Dedifferentiated amniotic fluid mesenchymal stem cell (primary cell): ENCODE data around the gene FRZB.
"Not testable (repeated sequence)": the region's sequence is repeated elsewhere in the genome, so short reads cannot be mapped to it uniquely, and the experiment has no call there.

Experiments used
- DNase-seq: peaks from one replicate; pipeline ENCODE4 v3.0.0-alpha.2; 2016; ENCODE audit errors: extremely low spot score

The FRZB gene

DNA sequence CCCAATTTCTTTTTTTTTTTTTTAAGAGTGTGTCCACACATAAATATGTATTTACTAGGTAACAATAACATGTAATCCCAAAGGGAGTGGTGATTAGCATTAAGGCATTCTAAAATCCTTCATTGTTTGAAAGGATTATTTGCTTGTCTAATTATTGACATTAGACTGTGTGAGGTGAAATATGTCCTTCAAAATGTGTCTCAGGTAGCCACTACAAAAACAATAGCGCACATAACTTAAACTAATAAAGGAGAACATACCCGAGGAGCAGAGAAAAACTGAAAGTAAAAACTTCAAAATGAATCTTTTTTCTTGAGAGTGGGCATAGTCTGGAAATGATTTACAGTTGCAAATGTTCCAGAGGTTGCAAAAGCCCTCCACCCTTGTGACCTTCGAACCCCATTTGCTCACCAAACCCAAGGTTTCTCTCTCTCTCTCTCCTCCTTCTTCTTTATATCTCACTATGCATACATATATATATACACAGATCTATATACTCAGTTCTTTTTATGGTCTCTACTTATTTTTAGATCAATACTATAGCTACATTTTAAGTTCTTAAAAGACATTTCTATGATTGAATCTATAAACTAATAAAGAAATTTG is 24.4 kb upstream of the FRZB start:
- no peak for DNase-seq

DNA sequence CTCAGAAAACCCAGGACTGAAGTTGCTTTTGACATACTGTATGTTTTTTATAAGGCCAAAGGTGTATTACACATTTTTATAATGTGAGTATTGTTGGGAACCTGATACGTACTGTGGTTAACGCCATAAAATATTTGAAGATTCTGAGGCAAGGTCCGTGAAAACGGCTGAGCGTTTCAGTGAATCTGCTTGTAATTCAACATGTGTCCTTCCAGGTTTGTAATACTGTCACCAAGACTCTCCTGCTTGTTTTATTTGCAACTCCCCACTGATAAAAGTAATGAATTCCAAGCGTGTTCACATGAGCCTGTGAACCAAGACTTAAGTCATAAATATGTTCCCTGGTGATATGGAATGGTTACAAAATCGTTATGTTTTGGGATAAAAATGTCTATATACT is 23.9 kb upstream of the FRZB start:
- no peak for DNase-seq

DNA sequence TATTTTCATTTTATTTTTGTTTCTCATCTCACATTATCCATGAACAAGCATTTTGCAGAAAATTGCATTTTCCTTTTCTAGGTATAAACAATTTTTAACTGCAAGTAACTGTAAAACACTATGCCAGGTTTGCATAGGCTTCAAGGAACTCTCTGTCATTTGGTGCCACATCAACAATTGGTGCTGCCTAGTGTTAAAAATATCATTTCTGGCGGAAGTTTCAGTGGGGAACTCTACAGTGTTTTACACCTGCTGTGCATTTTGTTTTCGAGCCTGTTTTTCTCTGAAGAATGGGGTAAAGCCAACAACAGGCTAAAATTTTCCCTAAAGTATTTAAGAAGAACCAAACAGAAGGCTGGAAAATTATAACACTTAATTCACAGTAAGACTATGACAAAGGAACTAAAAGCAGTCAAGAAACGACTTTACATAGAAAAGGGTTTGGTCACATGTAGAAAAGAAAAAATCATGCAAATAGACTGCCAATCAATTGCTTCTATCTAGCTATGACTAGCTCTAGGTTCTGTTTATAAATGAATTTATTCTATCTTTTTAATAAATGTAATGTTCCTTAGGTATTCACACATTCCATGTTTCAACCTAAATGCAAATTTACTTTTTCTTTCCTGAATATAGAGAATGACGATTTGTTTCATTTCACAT is 21.4 kb upstream of the FRZB start:
- no peak for DNase-seq

DNA sequence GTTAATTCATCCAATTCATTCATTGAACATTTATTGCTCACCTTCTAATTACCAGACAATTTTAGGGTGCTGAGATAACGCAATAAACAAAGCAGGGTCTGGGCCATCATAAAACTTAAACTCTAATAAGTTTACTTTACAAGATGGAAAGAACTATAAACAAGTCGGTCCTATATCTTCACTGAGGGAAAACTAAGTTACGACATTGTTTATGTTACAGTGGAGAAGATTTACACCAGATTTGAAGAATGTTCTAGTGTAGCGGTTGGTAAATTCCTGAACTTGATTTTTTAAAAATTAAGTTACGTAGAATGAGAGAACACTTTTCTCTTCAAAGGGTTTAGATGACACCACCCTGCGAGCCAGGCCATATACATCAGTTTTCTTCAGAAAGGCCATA is 20.7 kb upstream of the FRZB start:
- no peak for DNase-seq

DNA sequence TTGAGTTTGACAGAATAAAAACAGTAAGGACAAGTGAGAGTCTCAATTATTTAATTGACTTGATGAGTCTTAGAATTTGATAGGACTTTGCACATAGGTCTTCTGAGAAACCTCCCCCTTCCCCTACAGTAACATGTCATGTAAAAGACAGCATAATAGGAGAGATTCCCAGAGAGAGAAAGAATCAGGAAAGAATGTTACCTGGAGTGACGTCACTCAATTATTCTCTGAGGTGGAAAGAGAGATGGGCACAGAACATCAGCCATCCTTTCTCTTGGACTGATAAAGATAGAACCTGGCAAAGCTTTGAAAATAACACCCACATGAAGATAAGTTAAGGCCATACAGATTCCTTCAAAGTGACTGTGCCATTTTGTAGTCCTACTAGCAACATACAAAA is 19.3 kb upstream of the FRZB start:
- no peak for DNase-seq

DNA sequence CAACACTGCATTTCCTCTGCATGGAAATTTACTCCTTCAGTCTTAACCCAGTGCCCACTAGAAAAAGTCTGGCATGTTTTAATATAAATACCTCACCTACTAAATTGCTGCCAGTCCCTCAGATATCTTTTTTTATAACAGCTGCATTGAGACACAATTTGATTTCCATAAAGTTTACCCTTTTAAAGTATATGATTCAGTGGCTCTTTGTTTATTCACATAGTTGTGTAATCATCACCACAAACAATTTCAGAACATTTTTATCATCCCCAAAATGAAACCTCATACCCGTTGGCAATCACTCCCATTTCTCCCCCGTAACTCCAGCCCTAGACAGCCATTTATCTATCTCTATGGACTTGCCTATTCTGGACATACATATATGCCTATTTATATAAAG is 17.0 kb upstream of the FRZB start:
- DNase-seq = no peak

DNA sequence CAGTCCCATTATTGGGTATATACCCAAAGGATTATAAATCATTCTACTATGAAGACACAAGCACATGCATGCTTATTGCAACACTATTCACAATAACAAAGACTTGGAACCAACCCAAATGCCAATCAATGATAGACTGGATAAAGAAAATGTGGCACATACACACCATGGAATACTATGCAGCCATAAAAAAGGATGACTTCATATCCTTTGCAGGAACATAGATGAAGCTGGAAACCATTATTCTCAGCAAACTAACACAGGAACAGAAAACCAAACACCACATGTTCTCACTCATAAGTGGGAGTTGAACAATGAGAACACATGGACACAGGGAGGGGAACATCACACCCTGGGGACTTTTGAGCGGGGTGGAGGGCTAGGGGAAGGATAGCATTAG is 13.7 kb upstream of the FRZB start:
- not testable (repeated sequence) for DNase-seq

DNA sequence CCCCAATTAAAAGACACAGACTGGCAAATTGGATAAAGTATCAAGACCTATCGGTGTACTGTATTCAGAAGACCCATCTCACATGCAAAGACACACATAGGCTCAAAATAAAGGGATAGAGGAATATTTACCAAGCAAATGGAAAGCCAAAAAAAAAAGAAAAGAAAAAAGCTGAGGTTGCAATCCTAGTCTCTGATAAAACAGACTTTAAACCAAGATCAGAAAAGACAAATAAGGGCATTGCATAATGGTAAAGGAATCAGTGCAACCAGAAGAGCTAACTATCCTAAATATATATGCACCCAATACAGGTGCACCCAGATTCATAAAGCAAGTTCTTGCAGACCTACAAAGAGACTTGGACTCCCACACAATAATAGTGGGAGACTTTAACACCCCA is 10.2 kb upstream of the FRZB start:
- DNase-seq = not testable (repeated sequence)

DNA sequence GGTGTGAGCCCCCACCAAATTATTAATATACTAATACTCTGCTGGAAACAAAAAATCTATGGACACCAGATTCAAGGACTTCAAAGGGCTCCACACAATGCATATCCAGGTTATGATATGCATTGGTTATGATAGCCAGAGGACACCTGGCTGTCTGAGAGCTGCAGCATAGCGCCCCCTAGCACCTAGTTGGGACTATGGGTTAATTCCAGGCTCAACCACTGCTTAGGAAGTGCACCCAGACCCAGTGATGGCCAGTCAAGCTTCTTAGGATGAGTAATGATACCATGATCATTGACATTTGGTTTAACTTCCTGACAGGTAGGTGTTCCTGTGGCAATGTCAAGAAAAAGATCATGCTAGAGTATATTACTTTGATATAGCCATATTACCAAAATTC is 3.8 kb upstream of the FRZB start:
- no peak for DNase-seq

DNA sequence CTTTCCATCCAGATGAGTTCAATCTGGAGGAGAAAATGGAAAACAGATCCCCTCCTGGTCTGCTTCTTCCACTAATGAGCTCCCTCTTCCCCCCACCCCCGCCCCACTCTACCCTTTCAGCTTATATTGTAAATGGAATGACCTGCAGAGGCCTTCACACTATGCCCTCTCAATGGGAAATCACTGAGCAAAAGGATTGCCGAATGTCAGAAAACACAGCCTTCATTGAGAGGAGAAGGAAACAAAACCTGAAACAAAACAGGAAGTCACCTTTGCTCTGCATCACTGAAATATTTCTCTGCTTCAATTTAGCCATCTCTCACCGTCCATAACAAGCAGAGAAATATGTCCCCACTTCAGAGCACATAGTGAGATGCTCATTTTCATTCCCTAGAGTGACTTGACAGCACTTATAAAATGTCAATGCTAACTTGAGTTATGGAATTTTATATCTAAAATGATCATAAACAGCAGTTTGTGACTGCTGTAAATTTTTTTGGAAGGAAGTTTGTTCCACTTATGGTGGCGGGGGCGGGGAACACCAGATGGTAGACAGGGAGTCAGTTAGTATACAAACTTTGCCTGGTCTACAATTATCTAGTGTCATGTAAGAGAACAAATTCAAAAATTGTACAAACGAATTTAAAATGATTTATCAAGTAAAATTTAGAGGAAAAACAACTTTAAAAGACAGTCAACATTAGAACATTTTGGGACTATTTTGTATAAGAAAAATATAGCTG is 1.8 kb upstream of the FRZB start:
- DNase-seq = no peak

DNA sequence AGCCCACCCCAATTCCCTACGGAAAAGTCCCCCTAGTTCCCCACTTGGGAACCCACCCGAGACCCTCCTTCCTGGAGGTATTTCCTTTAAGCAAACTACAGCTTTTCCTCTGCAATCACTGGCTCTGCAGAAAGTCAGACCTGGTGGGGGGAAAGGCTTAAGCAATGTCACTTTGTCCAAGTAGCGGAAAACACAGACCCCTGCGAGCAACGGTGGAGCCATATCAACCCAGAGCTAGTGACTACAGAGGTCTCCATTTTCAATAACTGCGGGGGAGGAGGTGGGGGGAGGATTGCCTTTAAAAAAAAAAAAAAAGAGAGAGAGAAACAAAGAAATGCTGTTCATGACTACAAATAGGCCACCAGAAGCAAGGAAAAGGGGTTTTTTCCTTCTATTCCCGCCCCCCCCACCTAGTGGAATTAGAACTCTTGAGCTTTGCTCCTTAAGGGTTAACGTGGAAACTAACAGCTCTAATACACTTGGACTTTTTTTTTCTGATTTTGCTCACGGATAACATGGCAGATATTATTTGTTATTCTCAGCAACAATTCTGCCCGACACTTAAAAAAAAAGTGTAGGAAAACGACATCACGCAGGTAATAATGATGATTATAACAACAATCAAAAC is 1.1 kb upstream of the FRZB start:
- DNase-seq = no peak

DNA sequence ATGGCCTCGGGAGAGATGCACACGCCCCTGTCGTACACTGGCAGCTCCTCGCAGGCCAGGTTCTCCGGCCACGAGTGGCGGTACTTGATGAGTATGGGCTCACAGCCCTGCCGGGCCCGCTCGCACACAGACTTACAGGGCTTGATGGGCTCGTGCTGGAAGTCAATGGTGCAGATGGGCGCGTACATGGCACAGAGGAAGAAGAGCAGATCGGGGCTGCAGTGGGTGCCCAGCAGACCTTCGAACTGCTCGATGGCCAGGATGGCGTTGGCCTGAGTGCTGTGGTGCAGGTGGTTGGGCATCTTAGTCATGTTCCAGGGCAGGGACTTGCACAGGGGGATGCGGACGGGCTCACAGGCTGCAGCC is 359 bp downstream of the FRZB start:
- no peak for DNase-seq

DNA sequence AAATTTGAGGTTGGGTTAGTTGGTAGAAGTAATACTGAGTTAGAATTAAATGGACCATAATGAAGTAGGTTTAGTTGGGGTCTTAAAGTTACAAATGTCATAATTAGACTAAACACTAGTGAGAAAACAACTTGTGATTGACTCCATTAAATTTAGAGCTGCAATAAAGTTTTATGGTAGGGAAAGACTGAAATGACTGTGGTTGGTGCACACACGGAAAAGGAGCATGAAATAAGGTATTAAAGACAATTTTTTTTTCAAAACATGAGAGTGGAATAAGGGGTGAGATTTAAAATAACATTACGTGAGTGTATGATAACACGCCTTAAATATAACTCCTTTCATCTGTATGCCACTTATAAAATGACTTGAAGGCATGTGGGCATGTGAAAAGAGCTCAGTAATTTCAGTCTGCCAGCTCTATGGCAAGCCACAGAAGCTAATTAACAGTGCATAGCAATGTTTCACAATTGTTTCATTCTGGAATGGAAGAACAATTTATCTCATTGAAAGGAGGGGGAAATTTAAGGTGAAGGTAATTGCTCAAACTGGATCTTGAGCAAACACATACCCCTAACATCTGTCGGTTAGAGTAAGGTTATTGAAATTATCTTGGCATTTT is 1.4 kb downstream of the FRZB start:
- DNase-seq = no peak

DNA sequence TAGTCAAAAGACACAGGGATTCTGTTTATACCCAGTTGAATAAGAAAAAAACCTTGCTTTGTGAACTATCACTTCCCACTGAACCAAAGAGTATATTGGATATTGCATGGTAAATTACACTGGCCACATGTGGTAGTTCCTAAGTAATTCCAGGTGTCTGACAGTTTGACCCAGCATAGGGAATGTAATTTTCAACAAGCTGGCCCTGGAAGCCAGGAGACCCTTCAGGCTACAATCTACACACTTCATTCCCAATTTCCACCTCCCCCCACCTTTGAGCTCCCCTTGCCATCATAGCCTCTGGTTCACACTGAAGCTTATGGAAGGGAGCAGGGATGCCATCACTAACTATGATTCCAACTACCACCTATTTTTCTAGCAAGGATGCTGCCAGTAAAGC is 2.8 kb downstream of the FRZB start:
- DNase-seq = no peak

DNA sequence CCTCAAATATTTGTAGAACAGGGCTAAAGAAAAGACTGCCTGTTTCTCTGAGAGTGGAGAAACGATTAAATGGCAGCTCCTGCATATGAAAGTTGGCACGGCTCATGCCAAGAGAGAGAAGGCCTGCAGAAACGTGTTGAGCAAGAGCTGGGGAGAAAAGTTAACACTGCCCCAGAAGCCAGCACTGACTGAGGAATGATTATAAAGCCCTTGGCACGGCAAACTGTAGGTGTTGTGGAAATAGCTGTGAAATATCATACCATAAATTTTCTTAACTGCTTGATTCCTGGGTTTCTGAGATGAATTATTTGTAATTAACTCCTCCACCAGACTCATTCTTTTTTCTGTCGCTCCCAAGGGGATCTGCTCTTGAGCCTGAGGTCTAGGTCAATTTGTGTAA is 4.3 kb downstream of the FRZB start:
- no peak for DNase-seq

DNA sequence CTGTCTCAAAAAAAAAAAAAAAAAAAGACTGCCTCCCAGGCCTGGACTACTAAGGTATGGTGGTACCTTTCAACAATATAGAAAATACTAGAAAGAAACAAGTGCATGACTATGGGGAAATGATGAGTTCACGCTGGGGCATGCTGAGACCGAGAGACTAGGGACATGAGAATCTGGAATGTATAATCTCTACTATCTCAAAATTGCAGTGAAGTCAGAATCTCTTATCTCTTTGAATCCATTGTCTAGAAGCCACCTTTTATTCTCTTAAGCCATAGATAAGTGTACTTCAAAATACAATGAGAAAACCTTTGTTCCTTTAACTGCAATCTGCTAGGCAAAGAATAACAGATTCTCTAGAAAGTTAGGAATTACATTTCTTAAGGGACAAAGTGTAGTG is 5.6 kb downstream of the FRZB start:
- DNase-seq = no peak

DNA sequence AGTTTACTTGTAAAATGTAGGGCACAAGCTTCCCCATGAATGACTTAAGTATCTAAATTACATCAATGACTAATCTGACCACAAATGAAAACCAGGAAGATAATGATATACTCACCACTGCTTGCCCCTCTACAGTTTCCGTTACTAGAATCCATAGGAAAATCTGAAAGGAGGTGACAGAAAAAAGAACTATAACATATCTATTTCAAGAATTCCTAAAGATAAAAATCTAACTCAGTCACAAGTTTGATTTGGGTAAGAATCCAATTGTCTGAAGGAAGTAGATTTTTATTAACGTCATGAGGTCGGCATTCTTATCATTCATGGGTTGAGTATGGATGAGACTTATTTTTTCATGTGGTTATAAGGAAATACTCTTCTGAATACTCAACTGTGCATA is 7.8 kb downstream of the FRZB start:
- no peak for DNase-seq

DNA sequence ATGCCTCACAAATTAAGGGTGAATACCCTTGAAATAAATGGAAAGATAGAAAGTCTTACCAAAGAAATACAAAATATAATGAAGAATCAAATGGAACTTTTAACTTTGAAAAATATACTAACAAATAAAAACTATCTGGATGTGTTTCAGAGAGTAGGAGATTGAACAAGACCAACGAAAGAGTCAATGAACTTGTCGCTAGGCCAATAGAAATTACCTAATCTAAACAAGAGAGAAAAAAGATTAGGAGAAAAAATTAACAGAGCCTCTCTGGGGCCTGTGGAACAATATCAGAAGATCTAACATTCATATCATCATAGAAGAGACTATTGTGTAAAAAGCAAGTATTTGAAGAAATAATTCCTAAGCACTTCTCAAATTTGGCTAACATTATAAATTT is 11.1 kb downstream of the FRZB start:
- DNase-seq = no peak

DNA sequence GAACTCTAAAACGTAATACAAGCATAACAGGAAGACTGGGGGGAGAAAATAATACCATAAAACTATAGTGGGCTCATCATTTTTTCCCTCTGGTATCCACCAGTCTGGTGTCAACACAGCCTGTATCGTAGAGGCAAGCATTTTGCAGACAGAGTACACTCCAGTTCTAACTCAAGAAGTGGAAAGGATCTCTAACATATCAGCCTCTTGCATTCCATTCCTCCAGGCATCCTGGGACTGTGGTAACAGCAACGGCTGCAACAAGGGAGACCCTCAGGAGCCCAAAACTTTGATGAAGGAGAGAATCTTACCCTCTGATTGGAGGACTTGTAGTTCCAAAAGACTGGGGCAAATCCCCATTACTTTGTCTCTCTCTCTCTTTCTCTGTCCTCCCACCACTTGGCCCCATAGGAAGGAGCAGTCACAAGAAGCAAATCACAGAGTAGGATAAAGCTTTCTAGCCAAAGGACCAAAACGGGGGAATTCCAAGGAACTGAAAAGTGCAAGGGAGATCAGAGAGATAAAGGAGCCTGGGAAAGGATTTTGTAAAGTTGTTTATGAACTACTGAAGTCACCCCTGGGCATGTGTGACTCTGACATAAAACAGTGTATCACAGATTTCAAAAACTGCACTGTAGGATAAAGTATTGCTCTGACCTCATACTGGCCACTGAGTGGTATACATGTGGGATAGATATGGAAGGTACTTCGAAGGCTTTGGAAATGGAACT is 11.9 kb downstream of the FRZB start:
- DNase-seq = no peak

DNA sequence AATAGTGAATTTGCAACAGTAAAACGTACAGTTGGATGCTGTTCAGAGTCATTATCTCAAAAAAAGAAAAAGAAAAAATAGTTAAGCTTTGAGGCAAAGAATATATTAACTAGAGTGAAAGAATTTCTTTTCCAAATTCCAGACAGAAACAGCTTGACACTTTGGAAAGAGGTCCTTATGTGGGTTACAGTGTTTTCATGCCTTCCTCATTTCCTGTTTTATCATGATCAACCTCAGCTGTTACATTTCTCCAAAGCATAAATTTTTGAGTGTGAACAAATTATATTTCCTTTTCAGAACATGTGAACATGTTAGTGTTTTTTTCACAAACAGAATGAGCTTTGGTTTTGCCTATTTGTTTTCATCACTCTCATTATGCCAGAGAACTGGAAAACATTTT is 13.6 kb downstream of the FRZB start:
- DNase-seq = no peak

DNA sequence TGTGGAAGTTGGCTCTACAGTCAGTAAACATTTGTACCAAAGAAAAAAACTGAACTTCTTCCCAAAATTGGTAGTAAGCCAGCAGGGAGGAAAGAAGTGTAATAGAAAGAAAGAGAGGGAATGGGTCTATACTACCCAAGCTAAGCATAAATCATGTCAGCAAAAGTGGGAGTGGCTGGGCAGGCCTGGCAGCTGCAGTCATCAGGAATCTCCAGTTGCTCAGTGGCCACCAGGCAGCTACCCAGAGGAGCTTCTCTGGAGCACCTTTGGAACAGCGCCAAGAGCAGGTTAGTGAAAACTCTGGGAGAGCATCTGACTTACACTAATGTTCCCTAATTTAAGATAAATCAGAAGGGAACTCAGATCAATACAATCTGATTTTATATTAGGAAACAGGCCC is 14.3 kb downstream of the FRZB start:
- no peak for DNase-seq
